ENCODE data around the gene ABCA10. TPM values are rescaled to one million over a fixed set of nuclear protein-coding genes. Genes with fewer than 3 reads are reported as not detected.

The ABCA10 gene
- total and polyA plus RNA-seq, 2 of the 13 experiments (the other 11 are each of a cell fraction or from before 2014, with no cell fraction given), result 0.02 to 0.08 TPM

DNA sequence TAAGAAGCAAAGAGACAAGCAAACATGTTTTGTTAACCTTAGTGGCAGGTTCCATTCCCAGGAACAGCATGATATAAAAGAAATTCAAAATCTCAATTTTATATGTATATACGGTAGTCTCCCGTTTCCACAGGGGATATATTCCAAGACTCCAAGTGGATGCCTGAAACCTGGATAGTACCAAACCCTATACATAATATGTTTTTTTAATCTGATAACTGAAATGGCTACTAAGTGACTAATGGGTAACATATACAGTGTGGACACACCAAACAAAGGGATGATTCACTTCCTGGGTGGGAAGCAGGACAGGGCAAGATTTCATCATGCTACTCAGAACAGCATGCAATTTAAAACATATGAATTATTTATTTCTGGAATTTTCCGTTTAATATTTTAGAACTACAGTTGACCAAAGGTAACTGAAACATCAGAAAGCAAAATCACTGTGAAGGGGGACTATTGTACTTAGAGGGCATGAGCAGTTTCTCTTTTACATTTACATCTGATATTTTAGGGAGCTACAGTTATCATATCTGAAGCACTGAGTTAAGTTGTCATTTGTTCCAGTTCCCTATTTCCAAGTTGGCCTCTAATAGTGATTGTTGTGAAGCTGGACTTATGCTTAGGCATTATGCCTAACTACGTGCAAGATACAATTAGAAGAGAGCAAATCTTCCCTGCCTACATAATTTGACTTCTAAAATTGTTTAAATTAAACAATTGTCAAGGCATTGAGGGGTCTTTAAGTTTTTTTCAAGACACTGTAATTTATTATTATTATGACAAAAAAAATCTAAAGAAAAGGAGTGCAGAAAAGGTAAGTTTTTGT, 52.8 kb downstream of the ABCA10 start (continued):
- no peak for TF ChIP-seq KLF11 (CRISPR knock-in tag; IDR thresholded peaks at IDR 0.05)
- TF ChIP-seq RARA (CRISPR knock-in tag; IDR thresholded peaks at IDR 0.05), result peak; percentile 43; the same call in 1 of the 2 replicates
- TF ChIP-seq, protein P1, sequence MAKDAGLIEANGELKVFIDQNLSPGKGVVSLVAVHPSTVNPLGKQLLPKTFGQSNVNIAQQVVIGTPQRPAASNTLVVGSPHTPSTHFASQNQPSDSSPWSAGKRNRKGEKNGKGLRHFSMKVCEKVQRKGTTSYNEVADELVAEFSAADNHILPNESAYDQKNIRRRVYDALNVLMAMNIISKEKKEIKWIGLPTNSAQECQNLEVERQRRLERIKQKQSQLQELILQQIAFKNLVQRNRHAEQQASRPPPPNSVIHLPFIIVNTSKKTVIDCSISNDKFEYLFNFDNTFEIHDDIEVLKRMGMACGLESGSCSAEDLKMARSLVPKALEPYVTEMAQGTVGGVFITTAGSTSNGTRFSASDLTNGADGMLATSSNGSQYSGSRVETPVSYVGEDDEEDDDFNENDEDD (CRISPR knock-in tag; IDR thresholded peaks at IDR 0.05; ENCODE audit: borderline replicate concordance), result no peak
- TF ChIP-seq BCL6 (CRISPR knock-in tag; IDR thresholded peaks at IDR 0.05), result peak; percentile 24; the same call in 1 of the 2 replicates
- no peak for TF ChIP-seq CBFB (CRISPR knock-in tag; IDR thresholded peaks at IDR 0.05)
- 0 out of 2 replicates have a peak, but pooled peaks have one; percentile 31 for TF ChIP-seq ISL2 (CRISPR knock-in tag; IDR thresholded peaks at IDR 0.05)
- no peak for TF ChIP-seq ZNF878 (CRISPR knock-in tag; IDR thresholded peaks at IDR 0.05)
- TF ChIP-seq KLF13 (CRISPR knock-in tag; IDR thresholded peaks at IDR 0.05), result no peak
- no peak for TF ChIP-seq KMT2B (CRISPR knock-in tag; IDR thresholded peaks at IDR 0.05)
- no peak for TF ChIP-seq CAMTA2 (CRISPR knock-in tag; IDR thresholded peaks at IDR 0.05; ENCODE audit: borderline replicate concordance)
- no peak for TF ChIP-seq ZFP1 (CRISPR knock-in tag; IDR thresholded peaks at IDR 0.05)
- TF ChIP-seq, protein P2, sequence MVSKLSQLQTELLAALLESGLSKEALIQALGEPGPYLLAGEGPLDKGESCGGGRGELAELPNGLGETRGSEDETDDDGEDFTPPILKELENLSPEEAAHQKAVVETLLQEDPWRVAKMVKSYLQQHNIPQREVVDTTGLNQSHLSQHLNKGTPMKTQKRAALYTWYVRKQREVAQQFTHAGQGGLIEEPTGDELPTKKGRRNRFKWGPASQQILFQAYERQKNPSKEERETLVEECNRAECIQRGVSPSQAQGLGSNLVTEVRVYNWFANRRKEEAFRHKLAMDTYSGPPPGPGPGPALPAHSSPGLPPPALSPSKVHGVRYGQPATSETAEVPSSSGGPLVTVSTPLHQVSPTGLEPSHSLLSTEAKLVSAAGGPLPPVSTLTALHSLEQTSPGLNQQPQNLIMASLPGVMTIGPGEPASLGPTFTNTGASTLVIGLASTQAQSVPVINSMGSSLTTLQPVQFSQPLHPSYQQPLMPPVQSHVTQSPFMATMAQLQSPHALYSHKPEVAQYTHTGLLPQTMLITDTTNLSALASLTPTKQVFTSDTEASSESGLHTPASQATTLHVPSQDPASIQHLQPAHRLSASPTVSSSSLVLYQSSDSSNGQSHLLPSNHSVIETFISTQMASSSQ (IDR thresholded peaks at IDR 0.05; ENCODE audit: low read depth), result no peak
- TF ChIP-seq, protein P2 (CRISPR knock-in tag; IDR thresholded peaks at IDR 0.05; ENCODE audit: borderline replicate concordance), result no peak
- TF ChIP-seq SP140L (CRISPR knock-in tag; IDR thresholded peaks at IDR 0.05; ENCODE audit: borderline replicate concordance), result no peak
- TF ChIP-seq FOXA1 (IDR thresholded peaks at IDR 0.05), result no peak
- TF ChIP-seq FOXA1 (CRISPR knock-in tag; IDR thresholded peaks at IDR 0.05), result peak; percentile 64; the same call in 1 of the 2 replicates
- TF ChIP-seq, protein P3, sequence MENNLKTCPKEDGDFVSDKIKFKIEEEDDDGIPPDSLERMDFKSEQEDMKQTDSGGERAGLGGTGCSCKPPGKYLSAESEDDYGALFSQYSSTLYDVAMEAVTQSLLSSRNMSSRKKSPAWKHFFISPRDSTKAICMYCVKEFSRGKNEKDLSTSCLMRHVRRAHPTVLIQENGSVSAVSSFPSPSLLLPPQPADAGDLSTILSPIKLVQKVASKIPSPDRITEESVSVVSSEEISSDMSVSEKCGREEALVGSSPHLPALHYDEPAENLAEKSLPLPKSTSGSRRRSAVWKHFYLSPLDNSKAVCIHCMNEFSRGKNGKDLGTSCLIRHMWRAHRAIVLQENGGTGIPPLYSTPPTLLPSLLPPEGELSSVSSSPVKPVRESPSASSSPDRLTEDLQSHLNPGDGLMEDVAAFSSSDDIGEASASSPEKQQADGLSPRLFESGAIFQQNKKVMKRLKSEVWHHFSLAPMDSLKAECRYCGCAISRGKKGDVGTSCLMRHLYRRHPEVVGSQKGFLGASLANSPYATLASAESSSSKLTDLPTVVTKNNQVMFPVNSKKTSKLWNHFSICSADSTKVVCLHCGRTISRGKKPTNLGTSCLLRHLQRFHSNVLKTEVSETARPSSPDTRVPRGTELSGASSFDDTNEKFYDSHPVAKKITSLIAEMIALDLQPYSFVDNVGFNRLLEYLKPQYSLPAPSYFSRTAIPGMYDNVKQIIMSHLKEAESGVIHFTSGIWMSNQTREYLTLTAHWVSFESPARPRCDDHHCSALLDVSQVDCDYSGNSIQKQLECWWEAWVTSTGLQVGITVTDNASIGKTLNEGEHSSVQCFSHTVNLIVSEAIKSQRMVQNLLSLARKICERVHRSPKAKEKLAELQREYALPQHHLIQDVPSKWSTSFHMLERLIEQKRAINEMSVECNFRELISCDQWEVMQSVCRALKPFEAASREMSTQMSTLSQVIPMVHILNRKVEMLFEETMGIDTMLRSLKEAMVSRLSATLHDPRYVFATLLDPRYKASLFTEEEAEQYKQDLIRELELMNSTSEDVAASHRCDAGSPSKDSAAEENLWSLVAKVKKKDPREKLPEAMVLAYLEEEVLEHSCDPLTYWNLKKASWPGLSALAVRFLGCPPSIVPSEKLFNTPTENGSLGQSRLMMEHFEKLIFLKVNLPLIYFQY (CRISPR knock-in tag; IDR thresholded peaks at IDR 0.05; ENCODE audit: borderline replicate concordance), result no peak
- TF ChIP-seq GATAD2A (CRISPR knock-in tag; IDR thresholded peaks at IDR 0.05), result peak; percentile 83
- no peak for TF ChIP-seq ZNF251 (CRISPR knock-in tag; IDR thresholded peaks at IDR 0.05)
- TF ChIP-seq HDAC2 (CRISPR knock-in tag; IDR thresholded peaks at IDR 0.05), result peak; percentile 12; the same call in 1 of the 2 replicates
- no peak for TF ChIP-seq BRCA1 (CRISPR knock-in tag; IDR thresholded peaks at IDR 0.05)
- TF ChIP-seq SOX5 (CRISPR knock-in tag; IDR thresholded peaks at IDR 0.05; ENCODE audit: borderline replicate concordance), result peak; percentile 82; the same call in 1 of the 2 replicates
- TF ChIP-seq ZNF335 (CRISPR knock-in tag; IDR thresholded peaks at IDR 0.05), result 0 out of 2 replicates have a peak, but pooled peaks have one; percentile 44
